ENCODE data around the gene USO1. TPM values are rescaled to one million over a fixed set of nuclear protein-coding genes. Genes with fewer than 3 reads are reported as not detected.

The USO1 gene
- total and polyA plus RNA-seq, 9 donors: 50.7 to 91.3 (median 70.8) TPM

DNA sequence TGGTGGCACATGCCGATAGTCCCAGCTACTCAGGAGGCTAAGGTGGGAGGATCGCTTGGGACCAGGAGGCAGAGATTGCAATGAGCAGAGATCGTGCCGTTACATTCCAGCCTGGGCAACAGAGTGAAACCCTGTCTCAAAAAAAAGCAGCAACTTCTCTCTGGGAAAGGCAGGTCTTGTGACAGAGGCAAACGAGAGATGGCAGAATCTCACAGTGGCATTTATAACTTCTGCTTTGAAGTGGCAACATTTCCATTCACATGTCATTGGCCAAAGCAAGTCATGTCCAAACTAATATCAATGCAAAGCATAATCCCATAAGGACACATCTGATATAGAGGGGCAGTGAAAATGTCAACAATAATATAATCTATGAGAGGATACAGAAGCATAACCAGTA, 98.0 kb downstream of the USO1 start:
- 90 to 91% (median 91%) methylated on average over 5 of the region's 5 CpGs for WGBS, 3 donors

DNA sequence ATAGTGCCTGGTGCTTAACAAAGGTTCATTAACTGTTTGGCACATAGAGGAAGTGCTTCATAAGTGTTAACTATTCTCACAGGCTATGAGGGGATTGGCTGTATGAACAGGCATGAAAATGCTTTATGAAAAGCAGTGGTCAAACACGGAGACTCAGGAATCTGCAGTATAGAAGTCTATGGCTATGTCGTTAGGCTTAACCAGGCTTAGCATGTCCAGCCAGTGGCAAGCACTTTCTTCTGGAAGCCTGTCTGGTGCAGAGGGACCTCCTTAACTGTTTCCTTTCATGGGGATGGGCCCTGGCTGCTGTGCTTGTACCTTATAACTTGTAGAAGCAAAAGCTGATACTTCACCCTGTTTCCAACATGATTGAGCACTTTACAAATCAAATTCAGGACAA, 99.4 kb downstream of the USO1 start:
- Histone ChIP-seq H3K4me3 (no peak overlapping the region), H3K36me3 (no peaks in the 10 kb centered on the region), H3K27me3 (no peaks in the 10 kb centered on the region), H3K4me1 (ENCODE audit: insufficient read depth) (peaks cover 1% of the 10 kb centered on the region), H3K9me3 (no peaks in the 10 kb centered on the region), H3K27ac (no peak overlapping the region)
- no peak for DNase-seq
- TF ChIP-seq EP300 (IDR thresholded peaks at IDR 0.05) (no peak), POLR2A (IDR thresholded peaks at IDR 0.05) (no peak)
- TF ChIP-seq, protein P1, sequence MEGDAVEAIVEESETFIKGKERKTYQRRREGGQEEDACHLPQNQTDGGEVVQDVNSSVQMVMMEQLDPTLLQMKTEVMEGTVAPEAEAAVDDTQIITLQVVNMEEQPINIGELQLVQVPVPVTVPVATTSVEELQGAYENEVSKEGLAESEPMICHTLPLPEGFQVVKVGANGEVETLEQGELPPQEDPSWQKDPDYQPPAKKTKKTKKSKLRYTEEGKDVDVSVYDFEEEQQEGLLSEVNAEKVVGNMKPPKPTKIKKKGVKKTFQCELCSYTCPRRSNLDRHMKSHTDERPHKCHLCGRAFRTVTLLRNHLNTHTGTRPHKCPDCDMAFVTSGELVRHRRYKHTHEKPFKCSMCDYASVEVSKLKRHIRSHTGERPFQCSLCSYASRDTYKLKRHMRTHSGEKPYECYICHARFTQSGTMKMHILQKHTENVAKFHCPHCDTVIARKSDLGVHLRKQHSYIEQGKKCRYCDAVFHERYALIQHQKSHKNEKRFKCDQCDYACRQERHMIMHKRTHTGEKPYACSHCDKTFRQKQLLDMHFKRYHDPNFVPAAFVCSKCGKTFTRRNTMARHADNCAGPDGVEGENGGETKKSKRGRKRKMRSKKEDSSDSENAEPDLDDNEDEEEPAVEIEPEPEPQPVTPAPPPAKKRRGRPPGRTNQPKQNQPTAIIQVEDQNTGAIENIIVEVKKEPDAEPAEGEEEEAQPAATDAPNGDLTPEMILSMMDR (IDR thresholded peaks at IDR 0.05): no peak
- intact Hi-C loops (cut with DNase I): no loop called here
- 20 to 42% (median 33%) methylated on average over 2 of the region's 2 CpGs for WGBS, 3 donors

More for the DNA sequence above, 98.0 kb downstream of the USO1 start:
- H3K27ac ChIP-seq: no peak overlapping the region
- no peaks in the 10 kb centered on the region for H3K36me3 ChIP-seq
- H3K4me3 ChIP-seq: no peak overlapping the region
- H3K27me3 ChIP-seq: no peaks in the 10 kb centered on the region
- no peaks in the 10 kb centered on the region for H3K9me3 ChIP-seq
- DNase-seq: no peak
- intact Hi-C loops (cut with DNase I): no loop called here
- no peak for TF ChIP-seq EP300 (IDR thresholded peaks at IDR 0.05)
- TF ChIP-seq POLR2A (IDR thresholded peaks at IDR 0.05): no peak
- TF ChIP-seq, protein P1 (IDR thresholded peaks at IDR 0.05): no peak
- H3K4me1 ChIP-seq (ENCODE audit: insufficient read depth): peaks cover 1% of the 10 kb centered on the region

DNA sequence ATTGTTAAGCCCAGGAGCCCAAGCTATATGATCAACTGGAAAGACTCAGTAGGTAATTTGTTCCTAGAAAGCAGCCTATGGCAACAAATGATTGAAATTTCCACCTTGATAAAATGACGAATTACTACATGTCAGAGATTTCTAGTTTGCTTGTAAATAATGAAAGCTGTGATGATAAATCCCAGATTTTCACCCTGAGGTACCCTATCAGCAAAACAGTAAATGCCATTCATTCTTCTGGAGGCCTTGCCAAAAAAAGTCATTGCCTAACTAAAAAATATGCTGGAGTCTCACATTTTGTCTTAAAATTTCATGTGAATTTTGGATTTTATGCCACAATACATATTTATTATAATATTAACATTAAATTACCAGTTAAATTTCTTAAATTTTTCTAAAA, 106.5 kb downstream of the USO1 start:
- Histone ChIP-seq H3K4me1 (ENCODE audit: insufficient read depth) (peaks cover 1% of the 10 kb centered on the region), H3K27me3 (no peaks in the 10 kb centered on the region), H3K4me3 (no peak overlapping the region), H3K9me3 (no peaks in the 10 kb centered on the region), H3K27ac (no peak overlapping the region), H3K36me3 (no peaks in the 10 kb centered on the region)
- 22 to 57% (median 27%) methylated on average over 1 of the region's 1 CpG for WGBS, 3 donors
- TF ChIP-seq, protein P1 (IDR thresholded peaks at IDR 0.05): no peak
- no peak for TF ChIP-seq EP300 (IDR thresholded peaks at IDR 0.05)
- no peak for TF ChIP-seq POLR2A (IDR thresholded peaks at IDR 0.05)
- intact Hi-C loops (cut with DNase I): no loop called here
- DNase-seq: no peak

DNA sequence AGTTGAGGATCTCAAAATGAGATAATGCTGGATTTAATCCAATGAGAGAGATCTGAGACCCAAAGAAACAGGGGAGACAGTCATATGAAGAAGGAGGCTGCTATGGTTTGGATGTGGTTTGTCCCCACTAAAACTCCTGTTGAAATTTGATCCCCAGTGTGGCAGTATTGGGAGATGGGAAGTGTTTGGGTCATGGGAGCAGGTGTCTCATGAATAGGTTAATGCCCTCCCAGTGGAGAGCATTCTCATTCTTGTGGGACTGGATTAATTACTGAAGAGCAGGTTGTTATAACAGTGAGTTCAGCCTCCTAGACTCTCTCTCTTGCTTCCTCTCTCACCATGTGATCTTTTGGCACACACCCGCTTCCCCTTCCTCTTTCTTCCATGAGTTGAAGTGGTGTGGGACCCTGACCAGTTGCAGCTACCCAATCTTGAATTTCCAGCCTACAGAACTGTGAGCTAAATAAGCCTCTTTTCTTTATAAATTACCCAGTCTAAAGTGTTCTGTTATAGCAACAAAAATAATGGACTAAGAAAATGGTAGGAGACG, 107.6 kb downstream of the USO1 start:
- H3K4me3 ChIP-seq: no peak overlapping the region
- DNase-seq: no peak
- no peaks in the 10 kb centered on the region for H3K36me3 ChIP-seq
- TF ChIP-seq, protein P1 (IDR thresholded peaks at IDR 0.05): no peak
- no peak for TF ChIP-seq POLR2A (IDR thresholded peaks at IDR 0.05)
- no peak for TF ChIP-seq EP300 (IDR thresholded peaks at IDR 0.05)
- 96 to 100% (median 98%) methylated on average over 2 of the region's 2 CpGs for WGBS, 3 donors
- H3K27me3 ChIP-seq: no peaks in the 10 kb centered on the region
- intact Hi-C loops (cut with DNase I): no loop called here
- H3K9me3 ChIP-seq: no peaks in the 10 kb centered on the region
- no peak overlapping the region for H3K27ac ChIP-seq
- H3K4me1 ChIP-seq (ENCODE audit: insufficient read depth): peaks cover 1% of the 10 kb centered on the region
